B cell (primary cell): ENCODE data around the gene MXRA8. TPM values are rescaled to one million over a fixed set of nuclear protein-coding genes. Genes with fewer than 3 reads are reported as not detected.

Experiments
- ATAC-seq: fragments of 200-7000 bp; cut with Tn5 transposase; one replicate; pipeline ENCODE4 v1.10.0; 2021; ENCODE audit warnings: low read depth, mild to moderate bottlenecking, moderate number of reproducible peaks, moderate library complexity
- CTCF ChIA-PET: fragments of 350-600 bp; sonication (Branson Sonifier 250); formaldehyde crosslinking; loops from one replicate; lab custom pipeline; 2021; ENCODE audit warnings: antibody characterized with exemption, inconsistent platforms; lab: Charles Lee
- POLR2A ChIA-PET: fragments of 350-600 bp; sonication (Branson Sonifier 250); formaldehyde crosslinking; loops from one replicate; lab custom pipeline; 2021; ENCODE audit warnings: antibody characterized with exemption; lab: Charles Lee
- DNase-seq: peaks from one replicate; pipeline ENCODE4 v3.0.0; 2013
- H2AFZ ChIP-seq: 2 replicates; pipeline ENCODE4 v1.6.1; 2012; ENCODE audit warnings: mild to moderate bottlenecking, low read depth, low read length; ENCODE audit not compliant: insufficient read depth, poor library complexity, severe bottlenecking
- H3K27ac ChIP-seq, 2 donors: 1 replicate in 1 of 2; 2 replicates in 1 of 2; pipeline ENCODE4 v1.5.1; 2012 to 2013; ENCODE audit warnings: low read length in 2 of 2, mild to moderate bottlenecking in 2 of 2, moderate library complexity in 1 of 2
- H3K27me3 ChIP-seq, 4 experiments: fragments of 200-600 bp in 1 of 4; sonication (generic) in 1 of 4; replicated peaks in 1 of 4; 1 replicate in 2 of 4; 2 replicates in 2 of 4; pipeline versions ENCODE4 v1.6.1 to v1.7.0; 2013 to 2016; ENCODE audit warnings: low read length in 3 of 4, mild to moderate bottlenecking in 2 of 4, mixed read lengths in 1 of 4, moderate library complexity in 1 of 4; ENCODE audit not compliant: insufficient read depth in 4 of 4, control insufficient read depth in 3 of 4; ENCODE audit errors: control extremely low read depth in 1 of 4
- H3K36me3 ChIP-seq, 2 experiments: replicated peaks in 1 of 2; 1 replicate in 1 of 2; 2 replicates in 1 of 2; pipeline versions ENCODE4 v1.6.1 to v1.7.1; 2013; ENCODE audit warnings: low read length in 1 of 2; ENCODE audit not compliant: insufficient read depth in 2 of 2, control insufficient read depth in 1 of 2; ENCODE audit errors: control extremely low read depth in 1 of 2, extremely low read depth in 1 of 2
- H3K4me1 ChIP-seq, 2 donors: fragments of 200-600 bp in 1 of 2; sonication (generic) in 1 of 2; 1 replicate in 1 of 2; 2 replicates in 1 of 2; pipeline versions ENCODE4 v1.5.1 to v1.6.1; 2013 to 2017; ENCODE audit warnings: low read length in 2 of 2; ENCODE audit not compliant: control insufficient read depth in 2 of 2, insufficient read depth in 2 of 2
- H3K4me2 ChIP-seq: replicated peaks from 2 replicates; pipeline ENCODE3; 2012; ENCODE audit warnings: mild to moderate bottlenecking, low read depth, low read length; ENCODE audit not compliant: poor library complexity, severe bottlenecking
- H3K4me3 ChIP-seq, 5 experiments: fragments of 200-600 bp in 1 of 5; sonication (generic) in 1 of 5; 1 replicate in 3 of 5; 2 replicates in 2 of 5; pipeline versions ENCODE4 v1.5.1 to v1.7.0; 2011 to 2016; ENCODE audit warnings: low read length in 4 of 5, mild to moderate bottlenecking in 4 of 5, low read depth in 2 of 5, control low read depth in 1 of 5, moderate library complexity in 1 of 5; ENCODE audit not compliant: insufficient read depth in 1 of 5; ENCODE audit errors: control extremely low read depth in 1 of 5, extremely low read depth in 1 of 5
- H3K79me2 ChIP-seq: fragments of 200-600 bp; sonication (generic); one replicate; pipeline ENCODE4 v1.6.0; 2016; ENCODE audit warnings: low read length; ENCODE audit not compliant: control insufficient read depth, insufficient read depth
- H3K9ac ChIP-seq: fragments of 200-600 bp; sonication (generic); 2 replicates; pipeline ENCODE4 v1.6.1; 2017; ENCODE audit warnings: mild to moderate bottlenecking, low read length, moderate library complexity
- H3K9me3 ChIP-seq, 3 donors: one replicate each; pipeline versions ENCODE4 v1.6.1 to v1.7.1; 2013; ENCODE audit warnings: low read length in 2 of 3; ENCODE audit not compliant: control insufficient read depth in 2 of 3, insufficient read depth in 1 of 3; ENCODE audit errors: control extremely low read depth in 1 of 3
- H4K20me1 ChIP-seq: 2 replicates; pipeline ENCODE4 v1.6.0; 2012; ENCODE audit warnings: mild to moderate bottlenecking, low read length; ENCODE audit not compliant: insufficient read depth, control insufficient read depth, poor library complexity, severe bottlenecking
- H3K27ac Mint-ChIP-seq: one replicate; pipeline ENCODE4 v1.8.0; 2021; ENCODE audit warnings: mixed read lengths
- H3K27me3 Mint-ChIP-seq: one replicate; pipeline ENCODE4 v1.8.0; 2021; ENCODE audit warnings: mixed read lengths
- H3K4me1 Mint-ChIP-seq: one replicate; pipeline ENCODE4 v1.8.0; 2021; ENCODE audit warnings: mixed read lengths
- H3K4me3 Mint-ChIP-seq: one replicate; pipeline ENCODE4 v1.8.0; 2021; ENCODE audit warnings: mixed read lengths
- H3K9me3 Mint-ChIP-seq: one replicate; pipeline ENCODE4 v1.8.0; 2022; ENCODE audit warnings: mixed read lengths; ENCODE audit not compliant: insufficient read depth
- EZH2 ChIP-seq: IDR thresholded peaks from 2 replicates; pipeline ENCODE4 v1.6.1; 2012; ENCODE audit warnings: borderline replicate concordance, low read depth, mild to moderate bottlenecking, moderate library complexity, low read length; ENCODE audit not compliant: insufficient read depth, poor library complexity, severe bottlenecking
- WGBS: methylation state at CpG from one replicate; pipeline ENCODE4 v1.1.5; 2013; ENCODE audit warnings: missing lambda C conversion rate; ENCODE audit not compliant: insufficient coverage; 5-methylcytosine and 5-hydroxymethylcytosine counted together
- intact Hi-C: fragments of 100-400 bp; cut with micrococcal nuclease; formaldehyde crosslinking; loops from one replicate; pipeline ENCODE4 v1.10.0; 2022
- polyA plus RNA-seq: library from polyadenylated mRNA; depleted of rRNA; stranded (reverse); fragments of >200 nt; gene quantifications from 2 replicates; pipeline ENCODE4 v1.2.3, GENCODE V29; 2012
- total RNA-seq, 2 donors: library from RNA; stranded (reverse); fragments of 120-200 nt in 1 of 2; gene quantifications; 1 replicate in 1 of 2; 2 replicates in 1 of 2; pipeline versions ENCODE4 v1.2.3 to v1.2.4, GENCODE V29; 2013 to 2022
- TF ChIP-seq, protein P1 (sequence below): fragments of 200-600 bp; IDR thresholded peaks from one replicate; pipeline ENCODE4 v1.8.0; 2022; ENCODE audit warnings: antibody characterized with exemption, mild to moderate bottlenecking

Gene MXRA8
- total and polyA plus RNA-seq, 2 donors (not counting 1 experiment from before 2014, with no cell fraction given): 0.10 TPM; not detected in 1

DNA sequence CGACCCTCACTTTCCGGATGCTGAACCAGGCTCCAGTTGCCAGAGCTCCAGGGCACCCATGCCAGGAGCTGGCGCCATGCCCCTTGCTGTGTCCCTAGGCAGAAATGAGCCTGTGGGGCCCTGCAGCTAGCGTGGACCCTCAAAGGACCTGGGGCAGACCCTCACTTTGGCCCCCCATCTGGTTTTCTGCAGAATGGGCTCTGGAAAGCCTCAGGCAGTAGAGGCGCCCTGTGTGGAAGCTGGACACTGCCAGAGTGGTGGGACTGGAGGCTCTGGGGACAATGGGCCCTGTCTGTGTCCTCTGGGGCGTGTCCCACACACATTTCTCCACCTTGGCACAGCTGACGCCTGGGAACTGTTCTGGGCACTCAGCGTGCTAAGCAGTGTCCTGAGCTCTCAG lies 22.9 kb upstream of the MXRA8 start:
- Histone ChIP-seq H3K27ac (no peak overlapping the region), H3K27me3 (no peaks in the 10 kb centered on the region), H3K4me1 (no peaks in the 10 kb centered on the region), H3K9ac (no peak overlapping the region), H3K36me3 (peaks cover 1 to 9% of the 10 kb centered on the region in 2 experiments), H3K4me2 (no peak overlapping the region), H2AFZ (no peak overlapping the region), H3K9me3 (no peaks in the 10 kb centered on the region), H3K4me3 (no peak overlapping the region), H3K79me2 (peaks cover 18% of the 10 kb centered on the region), H4K20me1 (peaks cover 7% of the 10 kb centered on the region)
- DNase-seq (no peak), ATAC-seq (no peak)
- H3K9me3 Mint-ChIP-seq: no peaks in the 10 kb centered on the region
- WGBS: 84% methylated on average over 8 of the region's 8 CpGs
- ChIA-PET CTCF (interaction anchor here (1.1 kb wide), 1 partner anchor 10 kb away, joined by 3 read pairs; no protein-coding TSS in a partner anchor), POLR2A (interaction anchor here (1.1 kb wide), 1 partner anchor 15 kb away, joined by 3 read pairs; no protein-coding TSS in a partner anchor)
- no peaks in the 10 kb centered on the region for H3K27me3 Mint-ChIP-seq
- H3K4me1 Mint-ChIP-seq: no peaks in the 10 kb centered on the region
- TF ChIP-seq, protein P1, sequence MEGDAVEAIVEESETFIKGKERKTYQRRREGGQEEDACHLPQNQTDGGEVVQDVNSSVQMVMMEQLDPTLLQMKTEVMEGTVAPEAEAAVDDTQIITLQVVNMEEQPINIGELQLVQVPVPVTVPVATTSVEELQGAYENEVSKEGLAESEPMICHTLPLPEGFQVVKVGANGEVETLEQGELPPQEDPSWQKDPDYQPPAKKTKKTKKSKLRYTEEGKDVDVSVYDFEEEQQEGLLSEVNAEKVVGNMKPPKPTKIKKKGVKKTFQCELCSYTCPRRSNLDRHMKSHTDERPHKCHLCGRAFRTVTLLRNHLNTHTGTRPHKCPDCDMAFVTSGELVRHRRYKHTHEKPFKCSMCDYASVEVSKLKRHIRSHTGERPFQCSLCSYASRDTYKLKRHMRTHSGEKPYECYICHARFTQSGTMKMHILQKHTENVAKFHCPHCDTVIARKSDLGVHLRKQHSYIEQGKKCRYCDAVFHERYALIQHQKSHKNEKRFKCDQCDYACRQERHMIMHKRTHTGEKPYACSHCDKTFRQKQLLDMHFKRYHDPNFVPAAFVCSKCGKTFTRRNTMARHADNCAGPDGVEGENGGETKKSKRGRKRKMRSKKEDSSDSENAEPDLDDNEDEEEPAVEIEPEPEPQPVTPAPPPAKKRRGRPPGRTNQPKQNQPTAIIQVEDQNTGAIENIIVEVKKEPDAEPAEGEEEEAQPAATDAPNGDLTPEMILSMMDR: no peak
- TF ChIP-seq EZH2: no peak
- intact Hi-C loops: no loop called here
- no peak overlapping the region for H3K27ac Mint-ChIP-seq
- H3K4me3 Mint-ChIP-seq: no peak overlapping the region

DNA sequence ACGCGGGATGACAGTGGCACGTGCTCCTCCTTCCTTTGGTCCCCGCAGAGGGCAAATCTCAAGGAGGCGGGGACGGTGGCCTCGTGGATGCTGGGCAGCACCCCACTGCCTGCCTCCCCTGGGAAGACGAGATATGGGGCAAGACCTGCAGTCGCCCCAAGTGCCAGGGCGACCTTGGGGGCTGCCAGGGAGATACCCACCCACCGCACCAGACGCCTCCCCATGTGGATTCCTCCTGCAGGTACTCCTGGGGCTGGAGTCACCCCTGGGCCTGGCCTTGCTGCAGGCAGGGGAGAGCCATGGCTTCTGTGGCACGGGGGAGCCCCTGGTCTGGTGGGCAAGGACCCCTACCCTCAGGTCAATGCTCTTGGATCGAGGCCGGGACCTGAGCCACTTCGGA lies 22.5 kb upstream of the MXRA8 start:
- peaks cover 3 to 4% of the 10 kb centered on the region in 2 donors for H3K4me1 ChIP-seq
- 99% methylated on average over 16 of the region's 16 CpGs for WGBS
- no peak overlapping the region for H3K27ac ChIP-seq
- intact Hi-C loops: no loop called here
- H3K27me3 ChIP-seq: no peaks in the 10 kb centered on the region
- no peak overlapping the region for H3K4me2 ChIP-seq
- no peak overlapping the region for H3K4me3 ChIP-seq
- no peak for DNase-seq
- no peak overlapping the region for H3K9ac ChIP-seq
- peaks cover 0 to 4% of the 10 kb centered on the region in 2 experiments for H3K36me3 ChIP-seq
- TF ChIP-seq, protein P1: no peak
- TF ChIP-seq EZH2: no peak
- no peaks in the 10 kb centered on the region for H3K9me3 ChIP-seq
- peaks cover 18% of the 10 kb centered on the region for H3K79me2 ChIP-seq
- Mint-ChIP-seq H3K4me1 (no peaks in the 10 kb centered on the region), H3K27me3 (no peaks in the 10 kb centered on the region), H3K4me3 (no peak overlapping the region), H3K27ac (no peak overlapping the region), H3K9me3 (no peaks in the 10 kb centered on the region)
- no peak overlapping the region for H2AFZ ChIP-seq
- H4K20me1 ChIP-seq: peaks cover 3% of the 10 kb centered on the region
- CTCF ChIA-PET: no interaction called here
- no peak for ATAC-seq
- POLR2A ChIA-PET: no interaction called here
